ENCODE data around the gene NHS.

NHS gene

GRCh38 chrX:17595456-17596035 is 220.5 kb downstream of the NHS start:
- no peak for DNase-seq

- DNase-seq = no peak
Measured at GRCh38 chrX:17596061-17596460, 221.1 kb downstream of the NHS start.

DNA sequence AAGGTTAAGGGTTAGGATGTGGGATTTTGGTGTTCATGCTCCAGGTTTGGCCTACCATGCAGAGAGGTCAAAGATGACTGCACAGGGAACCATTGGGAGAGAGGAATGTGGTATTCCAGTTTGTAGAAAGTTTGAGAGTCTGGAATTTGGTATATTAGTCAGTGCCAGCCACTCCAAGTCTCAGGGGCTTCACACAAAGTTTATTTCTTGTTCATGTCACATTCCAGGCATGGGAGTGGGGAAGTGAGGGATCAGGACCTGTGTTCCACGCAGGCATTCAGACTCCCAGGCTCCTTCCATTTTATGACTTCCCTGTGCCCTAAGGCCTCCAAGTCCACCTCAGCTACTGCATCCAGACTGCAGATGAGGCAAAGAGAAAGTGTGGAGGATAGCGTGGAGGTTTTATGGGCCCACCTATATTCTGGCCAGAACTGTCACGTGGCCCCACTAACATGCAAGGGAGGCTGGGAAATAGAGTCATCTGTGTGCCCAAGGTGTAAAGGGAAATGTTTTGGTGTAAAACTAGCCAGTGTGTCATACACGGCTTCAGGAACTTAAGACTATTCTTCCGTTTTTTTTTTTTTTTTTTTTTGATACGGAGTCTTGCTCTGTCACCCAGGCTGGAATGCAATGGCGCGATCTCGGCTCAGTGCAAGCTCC is 221.7 kb downstream of the NHS start:
- DNase-seq = no peak

GRCh38 chrX:17597327-17597726 is 222.3 kb downstream of the NHS start:
- DNase-seq = no peak

DNA sequence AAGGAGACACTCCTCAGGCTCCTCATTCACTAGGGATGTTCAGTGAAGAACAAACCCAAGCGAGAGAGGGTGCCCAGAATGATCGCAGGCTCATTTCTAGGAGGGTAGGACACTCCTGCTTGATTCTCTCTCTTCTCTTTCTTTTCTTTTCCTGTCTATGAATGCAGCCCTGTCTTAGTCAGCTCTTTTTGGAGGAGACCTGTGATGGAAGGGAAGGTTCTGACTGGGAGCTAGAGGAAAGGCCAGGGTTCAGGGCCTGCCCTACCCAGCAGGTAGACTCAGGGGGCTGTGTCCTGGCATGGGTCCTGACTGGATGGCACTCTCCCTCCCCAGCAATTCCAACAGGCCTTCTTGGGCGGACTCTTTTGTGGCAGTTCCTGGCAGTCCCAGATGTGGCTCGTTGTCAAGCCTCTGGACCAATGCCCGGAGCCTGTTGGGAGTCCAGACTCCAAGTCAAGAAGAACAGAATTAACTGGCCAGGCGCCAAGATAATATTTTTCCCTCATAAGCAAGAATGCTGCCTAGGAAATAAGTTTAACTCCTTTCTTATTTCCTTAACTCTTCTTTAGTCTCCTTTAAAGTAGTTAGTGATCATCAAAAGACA is 222.9 kb downstream of the NHS start:
- no peak for DNase-seq

- DNase-seq = no peak
Measured at GRCh38 chrX:17601441-17602200, 226.6 kb downstream of the NHS start.

DNA sequence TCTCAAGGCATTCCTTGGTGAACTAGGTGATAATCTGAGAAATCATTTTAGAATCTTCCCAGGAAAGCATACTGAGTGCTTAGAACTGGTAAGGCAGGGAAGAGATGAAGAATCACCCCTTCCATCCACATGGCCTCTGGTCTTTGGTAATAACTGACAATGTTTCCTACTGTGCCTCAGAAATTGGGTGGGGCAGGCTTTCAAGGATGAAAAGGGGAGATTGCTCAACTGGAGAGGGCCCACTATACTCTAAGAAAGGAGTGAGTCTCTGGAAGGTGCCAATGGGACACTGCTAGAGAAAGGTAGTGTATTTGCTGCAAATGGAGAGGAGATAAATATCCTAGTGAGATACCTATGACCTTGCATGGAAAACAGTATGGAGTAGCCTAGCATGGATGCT is 227.2 kb downstream of the NHS start:
- no peak for DNase-seq

DNA sequence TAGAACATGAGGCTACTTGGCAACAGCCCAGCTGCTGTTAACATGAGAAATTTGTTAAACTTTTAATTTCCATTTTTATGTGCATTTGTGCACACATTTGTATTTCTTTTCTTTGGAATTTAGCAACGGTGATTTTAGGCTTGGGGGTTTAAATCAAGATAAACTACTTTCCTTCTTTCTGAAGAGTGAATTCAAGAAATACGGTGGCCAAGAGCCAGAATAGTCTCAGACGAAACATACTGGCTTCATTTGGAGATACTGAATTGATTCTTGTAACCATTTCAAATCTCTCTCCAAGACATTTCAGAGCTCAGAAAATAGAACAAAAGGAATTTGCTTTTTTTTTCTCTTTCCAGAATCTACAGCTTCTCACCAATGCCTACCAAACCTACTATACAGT is 228.2 kb downstream of the NHS start:
- DNase-seq = no peak

DNA sequence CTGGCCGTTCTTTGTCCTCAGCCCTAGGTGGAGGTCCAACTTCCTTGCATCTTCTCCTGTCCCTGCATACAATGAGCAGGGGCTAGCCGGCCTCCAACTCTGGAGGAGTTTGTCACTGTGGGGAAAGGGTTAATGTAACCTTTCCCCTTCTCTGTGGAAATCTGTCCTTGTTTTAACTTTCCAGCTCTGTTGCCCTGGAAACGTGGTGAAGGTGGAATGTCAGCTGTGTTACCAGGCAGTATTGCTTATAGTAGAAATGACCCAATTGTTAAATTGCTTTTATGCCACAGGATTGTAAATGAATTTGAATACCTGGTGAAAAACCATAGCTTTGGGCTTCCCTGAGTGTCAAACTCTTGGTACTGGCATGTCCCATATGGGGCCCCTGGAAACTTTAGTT is 230.7 kb downstream of the NHS start:
- no peak for DNase-seq

DNA sequence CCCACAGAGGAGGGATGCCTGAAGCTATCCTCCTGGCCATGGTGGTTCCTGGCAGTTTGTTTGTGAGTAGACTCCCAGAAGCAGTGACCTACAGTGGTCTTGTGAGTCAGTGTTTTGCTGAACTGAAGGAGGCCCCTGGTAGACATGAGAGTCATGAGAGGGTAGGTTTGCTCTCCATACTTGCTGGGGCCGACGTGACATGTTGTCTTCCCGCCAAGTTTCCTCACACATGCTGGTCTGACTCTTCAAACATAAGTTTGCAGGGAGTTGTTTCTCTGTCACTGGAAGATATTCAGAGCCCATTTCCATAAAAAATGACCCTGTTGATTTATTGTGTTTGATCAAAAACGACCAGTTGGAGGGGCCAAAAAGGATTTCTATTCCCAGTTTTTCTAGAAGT is 231.2 kb downstream of the NHS start:
- DNase-seq = no peak

GRCh38 chrX:17608888-17609287 is 233.9 kb downstream of the NHS start:
- DNase-seq = no peak

DNA sequence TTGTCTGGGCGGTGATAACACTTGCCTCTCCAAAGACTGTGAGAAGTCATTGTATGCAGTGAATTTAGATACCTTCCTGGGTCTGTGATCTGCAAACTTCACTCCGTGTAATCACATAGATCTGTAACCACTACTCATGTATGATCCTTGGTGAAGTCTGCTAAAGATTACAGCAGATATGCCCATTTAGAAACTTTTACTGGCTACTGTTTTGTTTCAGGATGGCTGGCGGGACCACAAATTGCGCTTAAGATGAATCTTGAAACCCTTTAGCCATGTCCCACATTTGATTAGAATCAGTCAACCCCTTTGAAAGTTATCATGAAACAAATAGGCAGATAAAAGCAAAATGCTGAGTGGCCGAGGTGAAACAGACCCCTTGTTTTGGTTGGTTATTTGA is 235.8 kb downstream of the NHS start:
- DNase-seq = no peak

DNA sequence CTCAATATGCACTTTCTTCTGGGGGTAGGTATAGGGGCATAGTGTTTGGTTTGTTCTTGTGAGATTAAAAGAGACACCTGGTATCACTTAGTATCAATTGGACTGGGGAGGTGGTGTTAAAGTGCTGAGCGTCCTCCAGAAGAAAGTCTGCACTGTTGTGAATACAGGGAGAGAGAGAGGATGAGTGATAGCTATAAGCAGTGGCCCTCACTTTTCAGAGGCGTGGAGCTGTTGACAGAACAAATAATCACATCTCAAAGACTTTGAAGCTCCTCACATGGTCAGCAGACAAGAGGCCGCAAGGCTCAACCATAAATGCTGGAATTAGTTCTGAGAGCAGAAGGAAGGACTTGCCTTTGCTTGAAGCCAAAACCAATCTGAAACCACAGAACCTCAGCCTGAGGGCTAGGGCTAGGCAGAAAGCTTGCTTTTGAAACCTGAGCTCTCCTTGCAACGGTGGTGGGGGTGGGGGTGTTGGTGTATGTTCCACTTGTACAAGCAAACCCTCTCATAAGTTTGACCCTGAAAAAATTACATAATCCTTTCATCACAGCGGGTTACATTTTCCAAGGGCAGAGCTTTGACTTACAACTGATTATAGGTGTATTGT is 239.1 kb downstream of the NHS start:
- DNase-seq = no peak

- DNase-seq = no peak
Measured at GRCh38 chrX:17616936-17617335, 241.9 kb downstream of the NHS start.

DNA sequence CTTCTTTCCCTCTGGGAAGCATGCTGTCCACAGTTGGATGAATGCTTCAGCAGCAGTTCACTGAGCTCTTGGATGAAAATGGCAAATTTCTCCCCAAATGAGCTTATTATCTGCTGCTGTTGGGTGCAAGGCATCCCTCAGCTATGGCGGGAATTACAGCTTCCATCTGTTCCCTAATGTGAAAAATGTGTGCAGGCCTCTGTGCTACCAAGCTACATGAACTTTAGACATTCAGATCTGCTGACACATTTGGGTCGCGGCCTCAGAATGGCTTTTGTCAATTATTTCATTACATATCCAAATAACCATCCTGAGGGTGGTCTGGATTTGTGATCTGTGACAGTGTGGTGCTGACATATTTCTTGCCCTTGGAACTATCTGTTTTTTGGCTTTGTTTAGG is 242.8 kb downstream of the NHS start:
- no peak for DNase-seq

DNA sequence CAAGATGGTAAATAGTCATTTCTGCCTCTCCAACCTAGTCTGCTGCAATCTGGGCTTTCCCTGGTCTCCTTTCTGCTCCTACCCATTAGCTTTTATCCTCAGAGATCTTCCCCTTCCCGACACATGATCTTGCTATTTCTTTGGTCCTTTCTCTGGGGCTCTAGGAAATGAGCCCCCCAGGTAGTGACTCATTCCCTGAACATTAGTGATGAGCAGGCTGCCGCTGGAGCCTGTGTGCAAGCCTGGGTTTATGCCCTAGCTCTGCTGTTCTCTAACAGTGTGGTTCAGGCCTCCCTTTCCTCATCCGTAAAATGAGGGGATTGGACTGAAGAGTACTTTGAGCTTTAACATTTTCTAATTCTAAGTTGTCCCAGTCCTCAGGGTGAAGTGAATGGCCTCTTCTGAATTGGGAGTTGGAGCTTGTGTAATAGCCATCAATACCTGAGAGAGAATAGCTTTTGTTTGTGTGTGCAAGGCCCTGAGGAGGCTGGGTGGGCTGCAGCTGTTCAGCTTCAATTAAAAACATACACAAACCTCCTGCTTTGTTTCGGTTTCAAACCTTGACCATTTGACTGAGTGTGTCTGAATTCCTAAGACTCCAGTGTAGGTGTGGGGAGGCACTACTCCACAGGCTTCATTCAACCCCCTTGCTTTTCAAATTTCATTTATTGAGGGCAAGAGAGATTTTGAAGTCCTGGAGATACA is 246.7 kb downstream of the NHS start:
- DNase-seq = no peak

DNA sequence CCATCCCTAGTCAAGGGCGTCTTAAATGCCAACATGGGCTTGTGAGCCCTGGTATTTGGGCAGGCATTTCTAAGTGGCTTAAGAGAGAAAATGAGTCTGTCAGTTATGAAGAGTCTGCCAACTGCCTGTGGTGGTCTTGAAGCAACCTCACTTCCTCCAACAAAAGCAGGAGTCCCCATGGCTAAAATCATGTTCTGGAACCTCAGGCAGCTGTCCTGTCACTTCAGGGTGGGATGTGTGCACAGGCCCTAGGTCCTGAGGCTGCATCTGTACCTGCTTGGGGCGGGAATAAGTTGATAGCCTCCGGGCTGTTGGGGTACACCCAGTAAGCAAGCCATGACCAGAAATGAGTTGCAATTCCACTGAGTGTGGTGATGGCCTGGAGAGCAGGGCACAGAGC is 247.3 kb downstream of the NHS start:
- DNase-seq = no peak

GRCh38 chrX:17623750-17624149 is 248.8 kb downstream of the NHS start:
- DNase-seq = no peak

DNA sequence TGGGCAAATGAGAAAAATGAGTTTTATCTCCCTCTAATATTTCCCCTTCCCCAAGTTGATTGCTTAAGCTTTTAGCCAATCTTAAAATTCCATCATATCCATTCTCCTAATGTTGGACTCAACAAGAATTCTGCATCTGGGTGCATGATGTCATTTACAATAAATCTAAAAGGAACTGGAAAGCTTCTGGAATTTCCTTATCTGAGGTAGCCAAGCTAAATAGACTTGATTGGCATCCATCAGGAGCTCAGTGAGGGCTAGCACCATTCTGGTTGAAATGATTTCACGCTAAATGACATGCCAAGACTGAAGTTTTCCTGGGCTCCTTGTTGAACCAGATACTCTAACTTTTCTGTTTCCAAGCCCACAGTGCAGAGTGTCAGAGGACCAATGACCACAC is 252.0 kb downstream of the NHS start:
- no peak for DNase-seq

- DNase-seq = no peak
Measured at GRCh38 chrX:17628976-17629375, 254.0 kb downstream of the NHS start.

DNA sequence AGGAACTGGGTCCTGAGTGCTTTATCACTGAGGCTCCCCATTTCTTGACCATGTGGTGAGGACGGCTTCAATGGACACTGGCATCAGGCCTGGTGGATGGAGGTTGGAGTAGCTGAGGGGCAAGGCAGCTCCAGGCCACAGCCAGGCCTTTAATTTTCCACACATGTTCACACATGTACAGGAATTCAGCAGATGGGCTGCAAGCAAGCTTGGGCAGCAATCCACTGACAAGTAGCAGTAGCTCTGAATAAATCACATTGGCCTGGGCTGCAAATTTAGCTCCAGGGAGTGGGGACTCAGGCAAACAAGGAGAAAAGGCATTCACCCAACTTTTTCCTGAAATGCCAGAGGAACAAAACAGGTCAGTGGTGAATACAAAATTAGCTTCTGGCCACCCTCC is 254.5 kb downstream of the NHS start:
- no peak for DNase-seq

GRCh38 chrX:17631647-17632046 is 256.6 kb downstream of the NHS start:
- no peak for DNase-seq

DNA sequence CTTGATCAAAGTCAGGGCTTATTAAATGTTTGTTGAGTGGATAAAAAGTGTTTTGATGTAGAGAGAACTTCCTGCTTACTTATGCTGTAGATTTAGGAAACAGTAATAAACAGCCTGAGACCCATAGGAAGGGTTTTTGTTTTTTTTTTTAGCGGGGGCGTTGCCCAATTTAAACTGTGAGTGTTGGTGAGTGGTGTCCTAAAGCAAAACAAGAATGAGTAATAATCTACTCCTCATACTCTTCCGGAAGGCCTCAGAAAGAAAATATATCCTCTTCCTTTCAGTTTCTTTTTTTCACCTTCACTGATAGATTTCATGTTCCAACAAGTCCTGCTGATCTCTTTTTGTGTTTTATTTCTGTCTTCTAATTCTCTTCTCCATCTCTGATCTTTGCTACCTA is 257.9 kb downstream of the NHS start:
- no peak for DNase-seq

Data from stimulated activated CD8-positive, alpha-beta memory T cell treated with anti-CD3 and anti-CD28 coated beads, Interleukin-4, amount 100 ng/mL, for 48 hours (primary cell).